ENCODE data around the gene TSHZ1.

DNA sequence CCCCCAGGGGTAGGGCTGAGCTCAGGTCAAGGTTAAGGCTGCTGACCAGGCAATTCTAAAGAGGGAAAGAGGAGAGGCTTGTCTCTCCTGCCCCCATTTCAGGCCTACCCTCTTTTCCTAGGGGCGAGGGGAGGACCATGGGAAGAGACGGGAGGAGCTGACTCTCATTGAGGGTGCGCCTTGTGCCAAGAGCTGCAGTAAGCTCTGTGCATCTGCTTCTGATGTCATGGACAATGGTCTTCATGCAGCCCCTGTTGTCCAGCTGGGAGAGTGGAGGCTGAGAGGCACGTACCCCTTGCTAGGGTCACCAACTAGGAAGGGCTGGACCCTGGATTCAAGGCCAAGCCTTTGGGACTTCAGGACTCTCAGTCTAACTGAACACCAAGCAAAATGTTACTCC lies 46.9 kb upstream of the TSHZ1 start:
- TF ChIP-seq JUNB (IDR thresholded peaks at IDR 0.05; ENCODE audit: unreplicated experiment), result no peak
- TF ChIP-seq, protein P1, sequence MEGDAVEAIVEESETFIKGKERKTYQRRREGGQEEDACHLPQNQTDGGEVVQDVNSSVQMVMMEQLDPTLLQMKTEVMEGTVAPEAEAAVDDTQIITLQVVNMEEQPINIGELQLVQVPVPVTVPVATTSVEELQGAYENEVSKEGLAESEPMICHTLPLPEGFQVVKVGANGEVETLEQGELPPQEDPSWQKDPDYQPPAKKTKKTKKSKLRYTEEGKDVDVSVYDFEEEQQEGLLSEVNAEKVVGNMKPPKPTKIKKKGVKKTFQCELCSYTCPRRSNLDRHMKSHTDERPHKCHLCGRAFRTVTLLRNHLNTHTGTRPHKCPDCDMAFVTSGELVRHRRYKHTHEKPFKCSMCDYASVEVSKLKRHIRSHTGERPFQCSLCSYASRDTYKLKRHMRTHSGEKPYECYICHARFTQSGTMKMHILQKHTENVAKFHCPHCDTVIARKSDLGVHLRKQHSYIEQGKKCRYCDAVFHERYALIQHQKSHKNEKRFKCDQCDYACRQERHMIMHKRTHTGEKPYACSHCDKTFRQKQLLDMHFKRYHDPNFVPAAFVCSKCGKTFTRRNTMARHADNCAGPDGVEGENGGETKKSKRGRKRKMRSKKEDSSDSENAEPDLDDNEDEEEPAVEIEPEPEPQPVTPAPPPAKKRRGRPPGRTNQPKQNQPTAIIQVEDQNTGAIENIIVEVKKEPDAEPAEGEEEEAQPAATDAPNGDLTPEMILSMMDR (conservative IDR thresholded peaks at IDR 0.05; ENCODE audit: low read depth in 2 of 2), result no peak
- no peak for TF ChIP-seq EZH2 (IDR thresholded peaks at IDR 0.05; ENCODE audit: low read depth, unreplicated experiment)
- no peak for TF ChIP-seq ZNF114 (CRISPR knock-in tag; IDR thresholded peaks at IDR 0.05)
- no peak for TF ChIP-seq POLR2AphosphoS5 (IDR thresholded peaks at IDR 0.05; ENCODE audit: low read depth)
- TF ChIP-seq CREB1 (CRISPR knock-in tag; IDR thresholded peaks at IDR 0.05; ENCODE audit: low read depth), result no peak
- TF ChIP-seq, protein P2, sequence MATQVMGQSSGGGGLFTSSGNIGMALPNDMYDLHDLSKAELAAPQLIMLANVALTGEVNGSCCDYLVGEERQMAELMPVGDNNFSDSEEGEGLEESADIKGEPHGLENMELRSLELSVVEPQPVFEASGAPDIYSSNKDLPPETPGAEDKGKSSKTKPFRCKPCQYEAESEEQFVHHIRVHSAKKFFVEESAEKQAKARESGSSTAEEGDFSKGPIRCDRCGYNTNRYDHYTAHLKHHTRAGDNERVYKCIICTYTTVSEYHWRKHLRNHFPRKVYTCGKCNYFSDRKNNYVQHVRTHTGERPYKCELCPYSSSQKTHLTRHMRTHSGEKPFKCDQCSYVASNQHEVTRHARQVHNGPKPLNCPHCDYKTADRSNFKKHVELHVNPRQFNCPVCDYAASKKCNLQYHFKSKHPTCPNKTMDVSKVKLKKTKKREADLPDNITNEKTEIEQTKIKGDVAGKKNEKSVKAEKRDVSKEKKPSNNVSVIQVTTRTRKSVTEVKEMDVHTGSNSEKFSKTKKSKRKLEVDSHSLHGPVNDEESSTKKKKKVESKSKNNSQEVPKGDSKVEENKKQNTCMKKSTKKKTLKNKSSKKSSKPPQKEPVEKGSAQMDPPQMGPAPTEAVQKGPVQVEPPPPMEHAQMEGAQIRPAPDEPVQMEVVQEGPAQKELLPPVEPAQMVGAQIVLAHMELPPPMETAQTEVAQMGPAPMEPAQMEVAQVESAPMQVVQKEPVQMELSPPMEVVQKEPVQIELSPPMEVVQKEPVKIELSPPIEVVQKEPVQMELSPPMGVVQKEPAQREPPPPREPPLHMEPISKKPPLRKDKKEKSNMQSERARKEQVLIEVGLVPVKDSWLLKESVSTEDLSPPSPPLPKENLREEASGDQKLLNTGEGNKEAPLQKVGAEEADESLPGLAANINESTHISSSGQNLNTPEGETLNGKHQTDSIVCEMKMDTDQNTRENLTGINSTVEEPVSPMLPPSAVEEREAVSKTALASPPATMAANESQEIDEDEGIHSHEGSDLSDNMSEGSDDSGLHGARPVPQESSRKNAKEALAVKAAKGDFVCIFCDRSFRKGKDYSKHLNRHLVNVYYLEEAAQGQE (IDR thresholded peaks at IDR 0.05; ENCODE audit: unreplicated experiment), result no peak
- no peak for TF ChIP-seq ZNF331 (CRISPR knock-in tag; IDR thresholded peaks at IDR 0.05; ENCODE audit: low read depth)
- TF ChIP-seq EZH2phosphoT487 (IDR thresholded peaks at IDR 0.05; ENCODE audit: unreplicated experiment), result no peak
- TF ChIP-seq STAT1 (IDR thresholded peaks at IDR 0.05; ENCODE audit: unreplicated experiment), result no peak
- no peak for TF ChIP-seq ZNF462 (CRISPR knock-in tag; IDR thresholded peaks at IDR 0.05)
- TF ChIP-seq NANOG (IDR thresholded peaks at IDR 0.05; ENCODE audit: borderline replicate concordance), result no peak
- no peak for TF ChIP-seq ETS1 (IDR thresholded peaks at IDR 0.05)

All from GM23338 (cell line).